HG03039 (cell line): ENCODE data around the gene ADAMTS2.
"Not testable (repeated sequence)": the region's sequence is repeated elsewhere in the genome, so short reads cannot be mapped to it uniquely, and the experiment has no call there.

Experiments used
- ATAC-seq: cut with Tn5 transposase; IDR thresholded peaks from one replicate; pipeline ENCODE4 v1.9.1; 2021; ENCODE audit warnings: mild to moderate bottlenecking, moderate library complexity; ENCODE audit not compliant: unreplicated experiment

ADAMTS2 gene

DNA sequence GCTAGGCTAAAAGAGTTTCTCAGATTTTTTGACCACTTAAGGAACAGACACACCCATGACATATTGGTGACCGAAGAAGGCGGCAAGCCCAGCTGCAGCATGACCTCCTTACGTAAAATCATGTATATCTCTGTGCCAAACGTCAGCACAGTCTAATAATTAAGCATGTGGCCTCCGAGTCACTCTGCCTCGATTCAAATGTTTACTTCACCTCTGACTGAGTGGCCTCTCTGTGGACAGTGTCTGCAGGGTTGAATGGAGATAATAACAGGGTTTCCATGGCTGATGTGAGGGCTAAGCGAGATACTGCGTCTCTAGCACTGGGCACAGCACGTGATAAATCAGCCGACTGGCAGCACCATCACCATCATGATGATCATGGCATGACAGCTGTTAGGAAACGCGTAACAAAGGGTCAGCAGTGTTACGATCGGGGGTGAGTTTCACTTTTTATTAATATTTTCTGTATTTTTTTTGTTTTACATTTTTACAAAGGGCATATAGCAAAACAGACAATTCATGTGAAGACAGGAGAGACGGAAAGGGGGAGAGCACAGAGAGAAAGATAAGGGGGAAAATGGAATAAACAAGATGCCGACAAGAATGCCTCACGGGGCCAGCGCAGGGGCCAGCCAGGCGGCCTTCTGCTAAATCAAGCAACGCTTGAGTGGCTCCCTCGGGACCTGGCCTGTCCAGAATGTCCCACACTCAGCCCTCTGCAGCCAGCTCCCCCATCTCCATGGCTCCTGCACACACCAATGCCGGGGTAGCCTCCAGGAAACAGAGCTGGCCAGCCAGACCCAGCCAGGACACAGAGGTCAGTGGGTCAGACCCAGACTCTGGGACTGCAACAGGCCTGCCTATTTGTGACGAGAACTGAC, 60.3 kb downstream of the ADAMTS2 start:
- no peak for ATAC-seq

GRCh38 chr5:179283908-179284307, 61.4 kb downstream of the ADAMTS2 start:
- not testable (repeated sequence) for ATAC-seq

DNA sequence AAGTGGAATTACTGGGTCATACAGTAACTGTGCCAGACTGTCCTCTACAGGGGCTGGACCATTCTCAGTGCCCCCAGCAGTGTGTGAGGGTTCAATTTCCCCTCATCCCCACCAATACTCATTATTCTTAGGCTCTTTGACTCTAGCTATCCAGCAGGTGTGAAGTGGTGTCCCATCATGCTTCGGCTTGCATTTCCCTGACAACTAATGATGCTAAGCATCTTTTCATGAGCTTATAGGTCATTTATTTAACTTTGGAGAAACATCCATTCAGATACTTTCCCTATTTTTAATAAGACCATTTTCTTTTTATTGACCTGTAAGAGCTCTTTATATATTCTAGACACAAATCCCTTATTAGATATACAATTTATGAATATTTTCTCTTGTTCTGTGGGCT, 63.6 kb downstream of the ADAMTS2 start:
- no peak for ATAC-seq

DNA sequence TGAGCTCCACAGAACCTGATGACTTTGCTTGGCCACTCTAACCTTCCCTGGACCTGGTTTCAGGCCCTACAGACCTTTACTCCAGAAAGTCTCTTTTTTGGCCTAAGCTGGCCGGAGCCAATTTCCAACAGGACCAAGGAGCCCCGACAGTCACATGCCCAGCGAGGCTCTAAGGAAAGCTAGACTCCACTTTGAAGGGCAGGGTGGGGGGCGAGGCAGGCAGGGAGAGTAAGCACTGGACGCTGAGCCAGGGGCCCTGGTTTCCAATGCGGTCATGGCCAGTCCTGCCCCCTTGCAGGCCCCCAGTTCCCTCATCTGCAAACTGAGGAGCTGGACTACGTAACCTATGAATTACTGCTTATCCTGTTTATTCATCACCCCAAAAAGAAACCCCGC, 65.2 kb downstream of the ADAMTS2 start:
- no peak for ATAC-seq

- ATAC-seq: no peak
Observed at GRCh38 chr5:179279347-179280094, 65.7 kb downstream of the ADAMTS2 start.

GRCh38 chr5:179278546-179278945, 66.7 kb downstream of the ADAMTS2 start:
- ATAC-seq: no peak

DNA sequence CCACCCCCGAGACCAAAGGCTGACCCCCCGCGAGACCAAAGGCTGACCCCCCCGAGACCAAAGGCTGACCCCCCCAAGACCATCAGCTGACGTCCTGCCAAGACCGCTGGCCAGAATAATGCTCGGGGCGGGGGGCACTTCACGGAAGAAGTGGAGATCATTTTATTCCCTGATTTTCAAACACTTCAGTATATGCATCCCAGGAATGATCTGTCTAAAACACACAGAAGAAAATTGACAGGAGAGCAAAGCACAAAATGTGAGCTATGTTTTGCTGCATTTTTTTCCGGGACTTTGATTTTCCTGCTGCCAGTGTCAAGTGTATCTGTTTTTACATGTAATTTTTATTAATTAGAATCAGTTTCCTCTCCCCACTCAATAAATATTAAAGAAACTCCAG, 67.1 kb downstream of the ADAMTS2 start:
- no peak for ATAC-seq

- ATAC-seq: no peak
Observed at GRCh38 chr5:179276838-179277395, 68.3 kb downstream of the ADAMTS2 start.

DNA sequence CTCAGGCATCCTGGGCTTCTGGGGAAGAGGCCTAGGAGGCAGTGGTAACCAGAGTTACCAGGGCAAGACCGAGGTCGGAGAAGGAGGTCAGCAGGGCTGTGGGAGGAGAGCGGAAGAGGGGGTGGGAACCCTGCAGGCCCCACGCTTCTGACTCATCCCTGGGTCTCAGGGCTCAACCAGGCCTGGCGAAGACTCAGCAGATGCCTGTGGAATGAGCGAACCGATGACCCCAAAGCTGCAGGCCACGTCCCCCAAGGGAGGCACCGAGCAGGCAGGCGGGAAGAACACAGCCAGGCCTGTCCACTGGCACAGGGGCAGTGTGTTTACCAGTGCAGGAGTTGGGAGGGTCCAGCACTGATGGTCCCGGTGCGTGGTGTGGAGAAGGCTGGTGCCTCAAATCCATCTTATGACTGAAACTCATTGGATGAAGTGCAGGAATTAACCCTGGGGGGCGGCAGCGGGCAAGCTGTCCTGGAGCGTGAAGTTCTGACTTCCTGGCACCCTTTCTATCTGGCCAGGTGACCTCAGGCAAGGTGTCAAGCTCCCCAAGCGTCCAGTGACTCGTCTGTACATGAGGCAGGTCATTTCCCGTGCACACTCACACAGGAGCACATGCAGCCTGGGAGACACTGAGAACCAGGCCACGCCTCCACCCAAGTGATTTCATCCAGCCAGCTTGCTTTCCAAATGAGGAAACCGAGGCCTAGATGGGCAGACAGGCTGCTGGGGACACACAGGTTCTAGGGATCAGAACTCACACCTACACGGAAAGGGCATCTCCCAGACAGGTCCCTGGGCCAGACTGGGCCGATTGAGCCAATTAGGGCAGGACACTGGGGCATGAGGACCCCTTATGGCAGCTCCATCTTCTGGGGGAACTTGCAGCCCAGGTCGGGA, 69.1 kb downstream of the ADAMTS2 start:
- no peak for ATAC-seq

- ATAC-seq: no peak
Observed at GRCh38 chr5:179275381-179275878, 69.8 kb downstream of the ADAMTS2 start.

DNA sequence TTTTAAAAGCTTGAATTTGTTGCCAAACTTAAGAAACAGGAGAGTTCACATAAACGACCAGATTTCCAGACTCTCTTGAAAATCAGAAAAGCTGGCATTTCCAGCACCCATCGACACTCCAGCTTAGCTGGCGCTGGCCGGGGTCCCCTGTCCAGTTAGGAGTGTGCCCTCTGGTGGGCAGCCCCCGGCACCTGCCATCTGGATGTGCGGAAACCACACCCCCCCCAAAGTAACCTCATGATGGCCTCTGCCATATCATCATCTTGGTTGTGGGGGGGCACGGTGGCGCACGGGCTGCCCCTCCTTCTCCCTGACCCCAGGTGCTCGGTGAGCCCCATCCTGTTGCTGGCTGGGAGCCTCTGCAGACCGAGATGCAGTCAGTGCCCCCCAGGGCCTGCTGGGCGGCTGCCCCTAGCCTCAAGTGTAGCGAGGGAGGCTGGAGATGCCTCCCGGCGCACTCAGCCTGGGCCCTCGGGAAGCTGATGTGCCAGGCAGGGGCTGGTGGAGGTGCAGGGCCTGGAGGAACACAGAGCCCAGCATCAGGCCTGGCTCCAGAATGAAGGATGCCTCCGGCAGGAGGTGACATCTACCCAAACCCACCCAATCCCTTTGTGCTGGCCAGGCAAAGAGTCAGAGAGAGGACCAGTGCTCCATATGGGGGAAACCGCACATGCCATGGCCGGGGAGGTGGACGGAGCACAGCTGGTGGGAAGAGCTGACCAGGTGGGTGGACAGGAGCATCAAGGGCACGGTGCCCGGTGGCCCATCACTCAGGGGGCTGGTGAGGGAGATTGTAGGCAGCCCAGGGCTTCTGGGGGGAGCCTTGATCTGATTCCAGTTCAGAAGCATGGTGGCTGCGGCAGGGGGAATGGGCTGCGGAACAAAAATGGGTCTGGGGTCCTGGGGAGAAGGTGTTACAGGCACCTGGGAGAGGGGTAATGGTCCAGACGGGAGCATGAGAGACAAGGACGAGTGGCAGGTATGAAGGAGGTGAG, 70.6 kb downstream of the ADAMTS2 start:
- no peak for ATAC-seq

GRCh38 chr5:179273441-179274145, 71.7 kb downstream of the ADAMTS2 start:
- no peak for ATAC-seq

GRCh38 chr5:179273073-179273435, 72.2 kb downstream of the ADAMTS2 start:
- ATAC-seq: no peak

DNA sequence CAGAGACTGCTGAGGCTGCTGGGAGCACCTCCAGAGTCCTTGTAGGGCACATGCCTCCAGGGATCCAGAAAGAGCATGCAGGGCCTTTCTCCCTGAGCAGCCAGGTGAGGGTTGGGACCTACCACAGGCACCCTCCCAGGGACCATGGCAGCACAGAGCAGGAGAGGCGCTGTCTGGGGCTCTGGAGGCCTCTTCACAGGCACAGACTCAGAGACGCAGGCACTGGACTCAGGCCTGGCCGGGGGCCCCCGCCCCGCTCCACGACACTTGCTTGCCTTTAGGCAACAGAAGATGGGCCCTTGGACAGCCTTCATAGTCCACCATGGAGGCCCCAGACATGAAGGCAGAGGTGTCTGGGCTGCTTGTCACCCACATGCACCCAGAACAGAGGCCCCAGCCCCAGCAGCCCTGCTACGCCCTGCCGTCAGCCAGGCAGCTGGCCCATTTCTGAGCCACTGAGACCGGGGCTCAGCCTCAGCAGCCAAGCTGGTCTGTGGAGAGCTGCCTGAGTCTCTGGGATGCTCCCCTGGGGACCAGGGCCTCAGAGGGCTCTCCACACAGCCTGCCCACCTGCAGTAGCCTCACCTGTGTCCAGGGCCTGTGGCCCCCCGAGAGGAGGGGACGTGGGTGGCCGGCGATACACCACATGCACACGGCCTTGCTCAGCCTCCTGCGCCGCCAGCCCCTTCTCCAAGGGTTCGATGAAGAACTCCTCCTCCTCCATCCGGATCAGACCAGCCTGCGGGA, 72.8 kb downstream of the ADAMTS2 start:
- ATAC-seq: no peak

- ATAC-seq: no peak
Observed at GRCh38 chr5:179271821-179272325, 73.4 kb downstream of the ADAMTS2 start.

- no peak for ATAC-seq
Observed at GRCh38 chr5:179271428-179271734, 73.9 kb downstream of the ADAMTS2 start.

- ATAC-seq: no peak
Observed at GRCh38 chr5:179270581-179271427, 74.5 kb downstream of the ADAMTS2 start.
